Uterus (tissue), 4 donors: ENCODE measurements around the gene CHST11. TPM values are rescaled to one million over a fixed set of nuclear protein-coding genes. Genes with fewer than 3 reads are reported as not detected.

ENCODE experiments used
- DNase-seq, 2 donors: peaks; one replicate each; pipeline ENCODE4 v3.0.0-alpha.2; 2019 to 2020
- H3K27ac ChIP-seq, 2 donors: fragments of 200-600 bp; sonication (generic); 1 replicate in 1 of 2; 2 replicates in 1 of 2; pipeline ENCODE4 v1.5.1; 2016 to 2018
- H3K27me3 ChIP-seq, 2 donors: fragments of 200-600 bp; sonication (generic); one replicate each; pipeline ENCODE4 v1.5.1; 2018 to 2019; ENCODE audit warnings: control low read depth in 1 of 2
- H3K36me3 ChIP-seq, 2 donors: fragments of 200-600 bp; sonication (generic); one replicate each; pipeline ENCODE4 v1.5.1; 2019; ENCODE audit warnings: control low read depth in 1 of 2
- H3K4me1 ChIP-seq, 2 donors: fragments of 200-600 bp; sonication (generic); one replicate each; pipeline ENCODE4 v1.5.1; 2018 to 2019; ENCODE audit warnings: control low read depth in 1 of 2
- H3K4me3 ChIP-seq, 2 donors: fragments of 200-600 bp; sonication (generic); 1 replicate in 1 of 2; 2 replicates in 1 of 2; pipeline ENCODE4 v1.5.1; 2018 to 2019; ENCODE audit warnings: mild to moderate bottlenecking in 1 of 2
- H3K9me3 ChIP-seq, 2 donors: fragments of 200-600 bp; sonication (generic); one replicate each; pipeline ENCODE4 v1.5.1; 2019; ENCODE audit warnings: control low read depth in 1 of 2
- CTCF ChIP-seq, 4 experiments: fragments of 200-600 bp in 2 of 4; fragments of 450-650 bp in 2 of 4; sonication (generic) in 2 of 4; IDR thresholded peaks; one replicate each; pipeline ENCODE4 v1.5.1; 2016 to 2019; ENCODE audit warnings: antibody characterized with exemption in 4 of 4, mild to moderate bottlenecking in 2 of 4, moderate library complexity in 1 of 4
- POLR2A ChIP-seq, 2 donors: fragments of 450-650 bp; IDR thresholded peaks; one replicate each; pipeline ENCODE4 v1.6.1; 2016; ENCODE audit warnings: antibody characterized with exemption in 2 of 2, mild to moderate bottlenecking in 1 of 2, moderate library complexity in 1 of 2
- intact Hi-C: fragments of 100-400 bp; cut with DNase I; formaldehyde crosslinking; loops from one replicate; pipeline ENCODE4 v1.15.1; 2023; ENCODE audit warnings: low total_unique reads
- total RNA-seq, 4 donors: library from RNA; depleted of rRNA in 3 of 4; stranded (reverse); fragments of >200 nt in 3 of 4; gene quantifications; one replicate each; pipeline versions ENCODE4 v1.1.0 to v1.2.4, GENCODE V29; 2014 to 2023
- donor health status: DM: yes; HTN: yes; CAD: no.

Gene CHST11
- total RNA-seq, 4 donors from 2014 or later = 21.0 to 82.1 (median 58.7) TPM

GRCh38 chr12:104750061-104750460 is 293.3 kb downstream of the CHST11 start:
- DNase-seq = no peak
- H3K27ac ChIP-seq = no peak overlapping the region
- intact Hi-C loops = no loop called here

GRCh38 chr12:104751120-104751519 is 294.4 kb downstream of the CHST11 start:
- H3K36me3 ChIP-seq = no peaks in the 10 kb centered on the region
- H3K27me3 ChIP-seq = no peaks in the 10 kb centered on the region
- H3K27ac ChIP-seq = no peak overlapping the region
- no peaks in the 10 kb centered on the region for H3K9me3 ChIP-seq
- no peak for DNase-seq
- H3K4me3 ChIP-seq = no peak overlapping the region
- intact Hi-C loops = no loop called here
- TF ChIP-seq POLR2A (IDR thresholded peaks at IDR 0.05) (no peak), CTCF (IDR thresholded peaks at IDR 0.05) (no peak)
- H3K4me1 ChIP-seq = peaks cover 0 to 7% of the 10 kb centered on the region in 2 donors

More at GRCh38 chr12:104750061-104750460, 293.3 kb downstream of the CHST11 start:
- no peak overlapping the region for H3K4me3 ChIP-seq
- H3K4me1 ChIP-seq = peaks cover 0 to 7% of the 10 kb centered on the region in 2 donors
- no peaks in the 10 kb centered on the region for H3K27me3 ChIP-seq
- no peaks in the 10 kb centered on the region for H3K9me3 ChIP-seq
- TF ChIP-seq POLR2A (IDR thresholded peaks at IDR 0.05) (no peak), CTCF (IDR thresholded peaks at IDR 0.05) (no peak)
- H3K36me3 ChIP-seq = no peaks in the 10 kb centered on the region

GRCh38 chr12:104751594-104751993 is 294.8 kb downstream of the CHST11 start:
- Histone ChIP-seq H3K27ac (no peak overlapping the region), H3K27me3 (no peaks in the 10 kb centered on the region), H3K9me3 (no peaks in the 10 kb centered on the region), H3K4me3 (no peak overlapping the region), H3K4me1 (peaks cover 0 to 7% of the 10 kb centered on the region in 2 donors), H3K36me3 (no peaks in the 10 kb centered on the region)
- no peak for TF ChIP-seq CTCF (IDR thresholded peaks at IDR 0.05)
- TF ChIP-seq POLR2A (IDR thresholded peaks at IDR 0.05) = no peak
- no peak for DNase-seq
- intact Hi-C loops = no loop called here

- DNase-seq = no peak
- H3K27ac ChIP-seq = no peak overlapping the region
- intact Hi-C loops = no loop called here
These were observed 295.3 kb downstream of the CHST11 start for GRCh38 chr12:104752016-104752415.

GRCh38 chr12:104752881-104753280 is 296.1 kb downstream of the CHST11 start:
- H3K27me3 ChIP-seq = no peaks in the 10 kb centered on the region
- intact Hi-C loops = no loop called here
- TF ChIP-seq CTCF (IDR thresholded peaks at IDR 0.05) = no peak
- TF ChIP-seq POLR2A (IDR thresholded peaks at IDR 0.05) = no peak
- H3K9me3 ChIP-seq = no peaks in the 10 kb centered on the region
- no peak overlapping the region for H3K4me3 ChIP-seq
- peaks cover 0 to 6% of the 10 kb centered on the region in 2 donors for H3K4me1 ChIP-seq
- DNase-seq = no peak
- no peaks in the 10 kb centered on the region for H3K36me3 ChIP-seq
- H3K27ac ChIP-seq = no peak overlapping the region

More at GRCh38 chr12:104752016-104752415, 295.3 kb downstream of the CHST11 start:
- no peaks in the 10 kb centered on the region for H3K36me3 ChIP-seq
- no peak overlapping the region for H3K4me3 ChIP-seq
- H3K27me3 ChIP-seq = no peaks in the 10 kb centered on the region
- H3K4me1 ChIP-seq = peaks cover 0 to 7% of the 10 kb centered on the region in 2 donors
- H3K9me3 ChIP-seq = no peaks in the 10 kb centered on the region
- no peak for TF ChIP-seq POLR2A (IDR thresholded peaks at IDR 0.05)
- TF ChIP-seq CTCF (IDR thresholded peaks at IDR 0.05) = no peak
